BE2C (cell line): ENCODE measurements around the gene SART1.
A peak's percentile ranks its signal among the peaks of the same experiment; 100 is the strongest.

ENCODE experiments used
- DNase-seq: peaks from one replicate; pipeline ENCODE4 v3.0.0-alpha.2; 2020
- H3K27me3 ChIP-seq: fragments of 250-450 bp; sonication (Bioruptor Pico); 2 replicates; pipeline ENCODE4 v1.5.1; 2020; ENCODE audit warnings: mild to moderate bottlenecking
- H3K36me3 ChIP-seq: fragments of 250-450 bp; sonication (Bioruptor Pico); 2 replicates; pipeline ENCODE4 v1.5.1; 2020; ENCODE audit warnings: mild to moderate bottlenecking
- H3K4me1 ChIP-seq: fragments of 250-450 bp; sonication (Bioruptor Pico); 2 replicates; pipeline ENCODE4 v1.5.1; 2020
- H3K4me3 ChIP-seq: 2 replicates; pipeline ENCODE4 v1.5.1; 2011; ENCODE audit warnings: low read depth, low read length
- H3K9me3 ChIP-seq: fragments of 250-450 bp; sonication (Bioruptor Pico); 2 replicates; pipeline ENCODE4 v1.5.1; 2020
- CTCF ChIP-seq: IDR thresholded peaks from 2 replicates; pipeline ENCODE4 v1.5.1; 2012; ENCODE audit warnings: mild to moderate bottlenecking, low read depth, low read length

The SART1 gene

DNA sequence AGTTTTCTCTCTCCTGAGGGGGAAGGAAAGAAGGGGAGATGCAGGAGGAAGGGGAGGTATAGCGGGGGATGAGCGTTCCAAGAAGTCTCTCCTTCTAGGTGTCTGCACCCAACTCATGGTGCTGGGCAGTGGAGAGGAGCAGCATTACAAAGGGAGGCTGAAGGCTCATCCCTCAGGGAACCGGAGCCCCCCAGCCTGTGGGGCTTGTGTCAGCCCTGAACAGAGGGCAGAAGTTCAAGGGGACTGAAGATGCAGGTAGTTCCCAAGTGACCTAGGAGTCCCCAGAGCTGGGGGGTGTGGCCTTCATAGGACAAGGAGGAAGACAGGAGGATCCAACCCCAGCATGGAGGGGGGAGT lies 44.5 kb upstream of the SART1 start:
- no peak overlapping the region for H3K4me3 ChIP-seq
- no peaks in the 10 kb centered on the region for H3K36me3 ChIP-seq
- H3K4me1 ChIP-seq = peaks cover 14% of the 10 kb centered on the region
- H3K9me3 ChIP-seq = no peaks in the 10 kb centered on the region
- TF ChIP-seq CTCF = no peak
- no peak for DNase-seq
- H3K27me3 ChIP-seq = no peaks in the 10 kb centered on the region

DNA sequence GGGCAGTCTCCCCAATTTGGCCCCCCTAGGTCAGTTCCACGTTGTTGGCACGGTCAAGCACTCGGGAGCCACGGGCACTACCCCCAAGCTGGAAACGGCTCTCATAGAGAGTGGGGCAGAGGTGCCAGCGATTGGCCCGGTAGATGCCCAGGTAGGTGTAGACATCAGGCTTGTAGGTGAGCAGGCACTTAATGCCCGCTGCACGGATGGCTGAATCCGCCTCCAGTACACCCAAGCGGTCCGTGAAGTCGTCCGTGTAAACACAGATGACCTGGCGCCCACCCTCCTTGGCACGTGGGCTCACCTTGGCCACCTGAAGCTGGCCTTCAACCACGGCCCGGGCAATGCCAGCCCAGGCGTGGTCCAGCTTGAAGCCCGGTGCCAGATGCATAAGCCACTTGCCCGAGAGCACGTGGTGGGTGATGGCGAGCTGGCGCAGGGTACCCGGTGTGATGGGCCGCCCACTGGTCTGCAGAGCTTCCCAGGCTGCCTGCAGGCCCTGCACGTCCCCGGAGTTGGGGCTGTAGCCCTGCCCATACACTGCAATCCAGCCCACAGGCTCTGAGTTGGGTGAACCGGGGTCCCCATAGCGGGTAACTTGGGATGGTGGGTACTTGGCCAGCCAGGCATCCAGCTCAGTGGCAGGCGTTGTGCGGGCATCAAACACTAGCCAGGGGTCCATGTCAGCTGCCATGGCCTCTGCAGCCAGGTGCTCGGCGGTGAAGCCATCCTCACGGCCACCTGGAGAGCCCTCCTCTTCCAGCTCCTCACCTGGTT lies 43.9 kb upstream of the SART1 start:
- Histone ChIP-seq H3K4me3 (peak overlapping the region; percentile 98), H3K27me3 (no peaks in the 10 kb centered on the region), H3K9me3 (no peaks in the 10 kb centered on the region), H3K36me3 (no peaks in the 10 kb centered on the region), H3K4me1 (peaks cover 14% of the 10 kb centered on the region)
- DNase-seq = no peak
- TF ChIP-seq CTCF = no peak

GRCh38 chr11:65918211-65919140 lies 43.1 kb upstream of the SART1 start, which contains the start of gene C11orf68:
Gene C11orf68 (minus strand): TSS chr11:65919062. CDS start chr11:65919031, 31 bp downstream.
- Histone ChIP-seq H3K4me1 (peaks cover 14% of the 10 kb centered on the region), H3K36me3 (no peaks in the 10 kb centered on the region), H3K9me3 (no peaks in the 10 kb centered on the region), H3K27me3 (no peaks in the 10 kb centered on the region), H3K4me3 (peak within 1 kb of the TSS; percentile 98)
- no peak for TF ChIP-seq CTCF
- DNase-seq = no peak

DNA sequence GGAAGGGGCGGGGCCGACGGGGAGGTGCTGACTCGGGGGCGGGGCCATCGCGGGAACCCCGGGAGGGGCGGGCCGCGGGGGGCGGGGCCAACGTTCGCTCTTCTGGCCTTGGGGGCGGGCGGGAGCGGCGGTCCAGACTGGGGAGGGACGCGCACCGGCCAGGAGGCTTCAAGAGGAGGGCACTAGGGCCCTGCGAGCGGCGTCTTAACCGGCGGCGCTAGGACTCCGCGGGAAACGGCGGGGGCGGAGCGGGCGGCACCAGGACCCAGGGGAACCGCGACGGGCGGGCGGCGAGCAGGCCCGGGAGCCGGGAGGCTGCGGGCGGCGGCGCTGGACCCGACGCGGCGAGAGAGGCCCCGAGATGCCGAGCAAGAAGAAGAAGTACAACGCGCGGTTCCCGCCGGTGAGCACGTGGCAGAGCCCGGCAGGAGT lies 42.4 kb upstream of the SART1 start, which contains the start of gene DRAP1:
Gene DRAP1 (plus strand): TSS at position 286 of the 432 bp plus-strand sequence. CDS start 76 bp downstream, at position 362.
- peaks cover 14% of the 10 kb centered on the region for H3K4me1 ChIP-seq
- no peaks in the 10 kb centered on the region for H3K36me3 ChIP-seq
- no peak for TF ChIP-seq CTCF
- peak; percentile 99 for DNase-seq
- no peaks in the 10 kb centered on the region for H3K9me3 ChIP-seq
- H3K4me3 ChIP-seq = peak within 1 kb of the TSS; percentile 98
- H3K27me3 ChIP-seq = no peaks in the 10 kb centered on the region

GRCh38 chr11:65919573-65920371 lies 41.8 kb upstream of the SART1 start:
- Histone ChIP-seq H3K4me1 (peaks cover 14% of the 10 kb centered on the region), H3K27me3 (no peaks in the 10 kb centered on the region), H3K9me3 (no peaks in the 10 kb centered on the region), H3K4me3 (peak overlapping the region; percentile 73), H3K36me3 (no peaks in the 10 kb centered on the region)
- TF ChIP-seq CTCF = no peak
- DNase-seq = peak; percentile 42
